SW 1271 (cell line): Measurements from ENCODE around the gene TRPT1.

Source experiments
- DNase-seq, 2 experiments: peaks; one replicate each; lab custom pipeline; 2025; lab: John Stamatoyannopoulos, UW

The TRPT1 gene

DNA sequence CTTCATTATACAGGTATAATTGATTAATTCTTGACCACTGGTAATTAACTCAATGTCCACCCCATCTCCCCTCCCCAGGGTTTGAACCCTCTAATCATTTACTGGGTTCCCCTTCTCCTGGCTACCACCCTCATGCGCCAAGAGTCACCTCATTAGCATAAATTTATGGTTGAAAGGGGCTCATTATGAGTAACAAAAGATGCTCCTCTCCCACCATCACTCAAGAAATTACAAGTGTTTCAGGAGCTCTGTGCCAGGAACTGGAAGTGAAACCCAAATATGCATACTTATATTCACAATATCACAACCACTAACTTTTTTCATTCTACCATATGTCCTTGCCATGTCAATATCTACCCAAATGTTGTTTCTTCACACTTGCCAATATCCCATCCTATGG is 47.8 kb downstream of the TRPT1 start:
- no peak for DNase-seq

DNA sequence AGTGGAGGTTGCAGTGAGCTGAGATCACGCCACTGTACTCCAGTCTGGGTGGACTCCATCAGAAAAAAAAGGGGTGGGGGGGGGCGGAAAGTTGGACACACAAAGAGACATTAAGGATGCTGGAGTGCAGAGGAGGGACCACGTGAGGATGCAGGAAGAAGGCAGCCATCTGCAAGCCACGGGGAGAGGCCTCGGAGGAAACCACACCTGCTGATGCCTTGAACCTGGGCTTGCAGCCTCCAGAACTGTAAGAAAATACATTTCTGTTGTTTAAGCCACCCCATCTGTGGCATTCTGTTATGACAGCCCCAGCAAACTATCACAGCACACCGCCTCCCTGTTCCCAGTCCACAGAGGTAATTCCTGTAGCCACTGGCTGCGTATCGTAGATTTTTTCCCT is 49.2 kb downstream of the TRPT1 start:
- DNase-seq: no peak
